Forelimb muscle (tissue), 1 donor: ENCODE measurements around the gene CPZ. TPM values are rescaled to one million over a fixed set of nuclear protein-coding genes. Genes with fewer than 3 reads are reported as not detected.
"Not testable (repeated sequence)": the region's sequence is repeated elsewhere in the genome, so short reads cannot be mapped to it uniquely, and the experiment has no call there.

Experiments
- DNase-seq: peaks from one replicate; pipeline ENCODE4 v3.0.0-alpha.2; 2013; ENCODE audit warnings: low read depth
- polyA plus RNA-seq: library from polyadenylated mRNA; unstranded; fragments of 120-200 nt; gene quantifications from one replicate; pipeline ENCODE4 v1.2.1, GENCODE V29; 2013; ENCODE audit not compliant: insufficient read length

CPZ gene
- polyA plus RNA-seq, 1 donor: 8.6 TPM

- no peak for DNase-seq
Measured at GRCh38 chr4:8649631-8650361, 57.2 kb downstream of the CPZ start.

- DNase-seq: no peak
Measured at GRCh38 chr4:8651661-8652180, 59.2 kb downstream of the CPZ start.

- no peak for DNase-seq
Measured at GRCh38 chr4:8652181-8653078, 59.9 kb downstream of the CPZ start.

- no peak for DNase-seq
Measured at GRCh38 chr4:8653326-8654000, 60.9 kb downstream of the CPZ start.

DNA sequence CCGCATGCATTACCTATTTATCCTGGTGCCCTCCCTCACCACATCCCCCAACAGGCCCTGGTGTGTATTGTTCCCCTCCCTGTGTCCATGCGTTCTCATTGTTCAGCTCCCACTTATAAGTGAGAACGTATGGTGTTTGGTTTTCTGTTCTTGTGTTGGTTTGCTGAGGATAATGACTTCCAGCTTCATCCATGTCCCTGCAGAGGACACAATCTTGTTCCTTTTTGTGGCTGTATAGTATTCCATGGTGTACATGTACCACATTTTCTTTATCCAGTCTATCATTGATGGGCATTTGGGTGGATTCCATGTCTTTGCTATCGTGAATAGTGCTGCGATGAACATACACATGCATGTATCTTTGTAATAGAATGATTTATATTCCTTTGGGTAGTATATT lies 61.6 kb downstream of the CPZ start:
- not testable (repeated sequence) for DNase-seq

- no peak for DNase-seq
Measured at GRCh38 chr4:8655411-8656184, 63.0 kb downstream of the CPZ start.

- no peak for DNase-seq
Measured at GRCh38 chr4:8656185-8656517, 63.6 kb downstream of the CPZ start.

- no peak for DNase-seq
Measured at GRCh38 chr4:8656711-8657380, 64.3 kb downstream of the CPZ start.

- DNase-seq: no peak
Measured at GRCh38 chr4:8657381-8658088, 65.0 kb downstream of the CPZ start.

DNA sequence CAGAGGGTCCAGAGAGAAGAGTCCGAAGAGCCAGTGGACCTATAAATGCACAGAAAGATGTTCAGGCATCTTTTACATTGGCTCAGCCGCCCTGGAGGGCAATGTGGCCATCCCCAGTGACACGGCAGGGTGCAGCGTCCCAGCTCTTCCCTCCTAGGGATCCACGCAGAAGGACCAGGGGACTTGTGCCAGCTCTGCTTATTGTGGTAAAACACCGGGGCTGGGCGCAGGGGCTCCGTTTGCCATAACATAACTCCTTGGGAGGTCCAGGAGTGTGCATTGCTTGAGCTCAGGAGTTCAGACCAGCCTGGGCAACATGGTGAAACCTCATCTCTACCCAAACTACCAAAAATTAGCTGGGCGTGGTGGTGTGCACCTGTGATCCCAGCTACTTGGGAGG lies 70.2 kb downstream of the CPZ start:
- DNase-seq: no peak

GRCh38 chr4:8664031-8664805 lies 71.7 kb downstream of the CPZ start:
- DNase-seq: no peak

- DNase-seq: no peak
Measured at GRCh38 chr4:8664976-8665375, 72.4 kb downstream of the CPZ start.

- DNase-seq: no peak
Measured at GRCh38 chr4:8665406-8666360, 73.1 kb downstream of the CPZ start.

GRCh38 chr4:8666581-8666980 lies 74.0 kb downstream of the CPZ start:
- DNase-seq: no peak
